Lower leg skin (tissue), 4 donors: Measurements from ENCODE around the gene DDRGK1. TPM values are rescaled to one million over a fixed set of nuclear protein-coding genes. Genes with fewer than 3 reads are reported as not detected.
"Not testable (repeated sequence)": the region's sequence is repeated elsewhere in the genome, so short reads cannot be mapped to it uniquely, and the experiment has no call there.

Experiments
- DNase-seq, 2 donors: peaks; one replicate each; pipeline ENCODE4 v3.0.0-alpha.2; 2019; ENCODE audit warnings: low spot score in 2 of 2
- H3K4me3 ChIP-seq: fragments of 200-600 bp; sonication (generic); 2 replicates; pipeline ENCODE4 v1.5.1; 2017; ENCODE audit warnings: mild to moderate bottlenecking, low read depth; ENCODE audit not compliant: poor library complexity, severe bottlenecking
- CTCF ChIP-seq, 3 donors: fragments of 450-650 bp; IDR thresholded peaks; one replicate each; pipeline ENCODE4 v1.5.1; 2016; ENCODE audit warnings: antibody characterized with exemption in 3 of 3, mild to moderate bottlenecking in 3 of 3, moderate library complexity in 2 of 3
- POLR2A ChIP-seq, 2 donors: fragments of 450-650 bp; IDR thresholded peaks; one replicate each; pipeline ENCODE4 v1.6.1; 2016 to 2017; ENCODE audit warnings: antibody characterized with exemption in 2 of 2, mild to moderate bottlenecking in 1 of 2, moderate library complexity in 1 of 2
- WGBS, 2 donors: methylation state at CpG; one replicate each; pipeline ENCODE4 v1.1.5; 2018; 5-methylcytosine and 5-hydroxymethylcytosine counted together
- intact Hi-C: fragments of 100-400 bp; cut with DNase I; formaldehyde crosslinking; loops from one replicate; pipeline ENCODE4 v1.15.0; 2023; ENCODE audit warnings: low total_unique reads
- total RNA-seq, 4 donors: library from RNA; depleted of rRNA; stranded (reverse); fragments of >200 nt; gene quantifications; one replicate each; pipeline ENCODE4 v1.1.0, GENCODE V29; 2016

DDRGK1 gene
- total RNA-seq, 4 donors from 2014 or later: 53.6 to 109 (median 89.0) TPM

DNA sequence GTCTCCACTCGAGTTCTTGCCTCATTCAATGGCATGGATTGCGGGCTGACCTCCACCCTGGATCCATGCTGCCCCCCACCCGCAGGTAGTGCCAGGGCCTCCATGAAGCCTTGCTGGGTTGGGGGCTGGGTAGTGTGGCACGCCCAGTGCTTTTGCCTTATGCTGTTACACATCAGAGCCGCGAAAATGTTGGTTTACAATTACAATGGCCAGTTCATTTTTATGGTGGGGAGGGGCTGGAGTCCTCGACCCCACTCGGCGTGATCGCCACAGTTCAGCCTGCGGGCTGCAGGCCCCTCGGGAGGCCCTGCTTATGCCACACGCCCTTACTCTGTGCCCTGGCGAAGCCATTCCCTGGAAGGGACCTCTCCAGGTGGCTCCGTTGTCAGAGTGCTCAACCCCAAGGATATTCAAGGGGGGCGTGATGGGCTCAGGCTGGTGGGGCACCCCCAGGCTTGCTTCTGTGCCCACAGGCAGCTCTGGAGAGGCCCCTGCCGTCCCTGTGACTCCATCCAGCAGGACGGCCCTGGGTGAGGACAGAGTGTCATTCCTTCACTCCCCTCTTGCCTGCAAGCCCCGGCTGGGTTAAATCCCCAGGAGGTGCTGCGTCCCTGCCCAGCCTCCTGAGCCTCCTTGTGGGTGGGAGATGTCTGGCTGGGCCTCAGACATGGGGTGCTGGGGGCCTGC, 19.7 kb upstream of the DDRGK1 start:
- 83 to 88% methylated on average over 20 of the region's 20 CpGs for WGBS, 2 donors
- no peak overlapping the region for H3K4me3 ChIP-seq
- intact Hi-C loops: loop anchor here (10.0 kb wide), 1 partner anchor 91 kb away; no protein-coding TSS in a partner anchor
- no peak for DNase-seq
- TF ChIP-seq POLR2A (IDR thresholded peaks at IDR 0.05) (no peak), CTCF (IDR thresholded peaks at IDR 0.05) (no peak)

DNA sequence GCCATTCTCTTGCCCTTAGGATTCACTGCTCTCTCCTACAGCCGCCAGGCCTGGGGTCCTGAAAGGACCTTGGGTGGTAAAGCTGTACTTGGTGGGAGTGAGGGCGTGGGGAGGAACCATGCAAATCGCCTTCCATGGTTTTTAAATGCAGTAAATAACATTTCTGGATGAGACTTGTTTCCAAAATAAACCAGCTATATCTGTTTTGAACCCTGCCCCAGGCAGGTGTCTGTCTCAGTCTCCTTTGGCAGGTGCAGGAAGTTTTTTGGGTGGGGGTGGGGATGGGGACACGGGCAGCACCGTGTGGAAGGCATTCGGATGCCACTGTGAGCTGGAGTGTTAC, 19.1 kb upstream of the DDRGK1 start:
- intact Hi-C loops: loop anchor here (10.0 kb wide), 1 partner anchor 91 kb away; no protein-coding TSS in a partner anchor
- WGBS, 2 donors: 83 to 88% methylated on average over 6 of the region's 6 CpGs
- no peak for TF ChIP-seq CTCF (IDR thresholded peaks at IDR 0.05)

GRCh38 chr20:3222635-3223600, 18.4 kb upstream of the DDRGK1 start:
- intact Hi-C loops: loop anchor here (10.0 kb wide), 1 partner anchor 92 kb away; no protein-coding TSS in a partner anchor
- 75 to 80% methylated on average over 21 to 25 of the region's 25 CpGs for WGBS, 2 donors
- DNase-seq: no peak
- H3K4me3 ChIP-seq: no peak overlapping the region
- TF ChIP-seq POLR2A (IDR thresholded peaks at IDR 0.05) (no peak), CTCF (IDR thresholded peaks at IDR 0.05) (no peak)

More for the DNA sequence above, 19.1 kb upstream of the DDRGK1 start:
- H3K4me3 ChIP-seq: no peak overlapping the region
- DNase-seq: no peak

DNA sequence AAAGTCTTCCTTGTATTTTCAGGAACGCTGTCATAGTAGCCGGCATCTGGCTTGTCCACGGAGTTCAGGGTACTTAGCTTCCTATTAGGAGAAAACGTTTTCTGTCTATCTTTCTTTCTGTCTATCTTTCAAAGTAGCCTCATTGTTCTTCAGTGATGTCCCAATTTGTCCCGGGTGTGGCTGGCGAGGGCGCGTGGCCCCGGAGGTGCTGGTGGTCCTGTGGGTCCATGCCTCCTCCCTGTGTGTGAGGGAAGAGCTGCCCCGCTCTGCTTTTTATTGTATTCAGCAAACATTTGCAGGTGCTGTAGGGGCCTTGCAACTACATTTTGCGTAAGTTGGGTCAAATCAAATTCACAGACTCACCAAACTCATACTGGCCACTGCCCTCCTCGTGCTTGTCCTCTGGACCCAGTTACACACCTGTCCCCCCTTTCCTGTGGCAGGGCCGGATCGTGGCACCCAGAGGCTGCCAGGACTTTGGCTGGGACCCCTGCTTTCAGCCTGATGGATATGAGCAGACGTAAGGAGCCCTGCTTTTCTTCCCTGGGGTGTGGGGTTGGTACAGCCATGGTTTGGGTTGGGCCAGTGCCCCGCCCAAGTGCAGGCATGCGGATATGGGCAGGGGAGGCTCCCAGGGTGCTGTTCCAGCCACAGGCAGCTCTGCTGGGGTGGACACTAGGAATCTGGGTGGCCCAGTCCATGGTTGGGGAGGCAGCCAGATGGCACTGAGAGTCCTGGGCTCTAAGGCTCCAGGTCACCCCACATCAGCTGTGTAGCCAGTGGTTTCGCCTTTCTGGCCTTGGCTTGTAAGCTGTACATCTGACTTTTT, 17.1 kb upstream of the DDRGK1 start:
- H3K4me3 ChIP-seq: no peak overlapping the region
- WGBS, 2 donors: 81 to 82% methylated on average over 17 to 18 of the region's 18 CpGs
- no peak for DNase-seq
- intact Hi-C loops: loop anchor here (10.0 kb wide), 1 partner anchor 93 kb away; no protein-coding TSS in a partner anchor
- TF ChIP-seq POLR2A (IDR thresholded peaks at IDR 0.05) (no peak), CTCF (IDR thresholded peaks at IDR 0.05) (no peak)

DNA sequence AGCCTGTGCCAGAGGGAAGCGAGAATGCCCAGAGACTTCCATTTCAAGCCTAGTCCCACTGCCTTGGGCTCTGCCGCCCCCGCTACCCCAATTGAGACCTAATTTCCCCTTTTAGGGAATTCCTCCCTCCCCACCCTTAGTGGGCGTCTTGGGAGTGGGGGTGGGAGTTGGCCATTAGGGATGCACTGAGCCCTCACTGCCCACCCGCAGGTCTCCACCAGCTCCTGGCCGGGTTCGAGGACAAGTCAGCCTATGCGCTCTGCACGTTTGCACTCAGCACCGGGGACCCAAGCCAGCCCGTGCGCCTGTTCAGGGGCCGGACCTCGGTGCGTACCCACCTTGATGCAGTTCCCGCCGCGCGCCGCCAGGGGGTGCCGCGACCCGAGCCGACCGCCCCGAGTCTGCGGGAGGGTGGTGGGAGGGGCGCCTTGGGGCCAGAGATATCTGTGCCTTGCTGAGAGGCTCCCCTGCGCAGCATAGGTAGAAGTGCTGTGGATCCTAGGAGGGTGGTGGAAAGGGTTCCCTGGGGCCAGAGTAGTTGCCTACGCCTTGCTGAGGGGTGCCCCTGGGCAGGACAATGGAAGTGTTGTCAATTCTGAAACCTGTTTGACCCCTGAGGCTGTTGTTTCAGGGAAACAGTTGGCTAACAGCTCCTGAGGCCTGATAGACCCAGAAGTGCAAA, 14.0 kb upstream of the DDRGK1 start:
- 34 to 58% methylated on average over 11 to 25 of the region's 30 CpGs for WGBS, 2 donors
- H3K4me3 ChIP-seq: no peak overlapping the region
- intact Hi-C loops: no loop called here
- TF ChIP-seq POLR2A (IDR thresholded peaks at IDR 0.05) (no peak), CTCF (IDR thresholded peaks at IDR 0.05) (peak in 1 of 3 donors; percentile 83)
- DNase-seq: peak in 1 of 2 donors; percentile 90

GRCh38 chr20:3215359-3215917, 11.0 kb upstream of the DDRGK1 start:
- 95 to 96% methylated on average over 7 of the region's 7 CpGs for WGBS, 2 donors

More at GRCh38 chr20:3215359-3215917, 11.0 kb upstream of the DDRGK1 start:
- H3K4me3 ChIP-seq, DNase-seq, intact Hi-C loops: not testable (repeated sequence)
